PC-9 (cell line): Measurements from ENCODE around the gene PAK2. TPM values are rescaled to one million over a fixed set of nuclear protein-coding genes. Genes with fewer than 3 reads are reported as not detected.
"Not testable (repeated sequence)": the region's sequence is repeated elsewhere in the genome, so short reads cannot be mapped to it uniquely, and the experiment has no call there.

ENCODE experiments used
- BruUV-seq: library from RNA; stranded (reverse); fragments of 400-500 nt; replicated peaks from 2 replicates; lab custom pipeline; 2021; lab: Mats Ljungman, UMichigan
- CTCF ChIA-PET: fragments of 300-600 bp; sonication (Branson Sonifier 250); formaldehyde crosslinking; loops from one replicate; lab custom pipeline; 2022; ENCODE audit warnings: antibody characterized with exemption; lab: Charles Lee
- POLR2A ChIA-PET: fragments of 300-600 bp; sonication (Branson Sonifier 250); formaldehyde crosslinking; loops from one replicate; lab custom pipeline; 2022; ENCODE audit warnings: antibody characterized with exemption; ENCODE audit not compliant: unreplicated experiment; lab: Charles Lee
- DNase-seq, 2 experiments: peaks; one replicate each; pipeline versions ENCODE4 v3.0.0 to v3.0.0-alpha.2; 2015 to 2022; ENCODE audit warnings: mixed read lengths in 1 of 2
- H2AFZ ChIP-seq: fragments of 200-600 bp; sonication (generic); 2 replicates; pipeline ENCODE4 v1.8.1; 2017; ENCODE audit warnings: antibody characterized with exemption
- H3F3A ChIP-seq: fragments of 200-600 bp; sonication (generic); 2 replicates; pipeline ENCODE4 v1.8.1; 2017; ENCODE audit warnings: antibody characterized with exemption, mild to moderate bottlenecking, low read depth; ENCODE audit not compliant: insufficient read depth
- H3K27ac ChIP-seq: fragments of 200-600 bp; sonication (generic); 2 replicates; pipeline ENCODE4 v1.6.1; 2016; ENCODE audit warnings: mixed run types
- H3K27me3 ChIP-seq: fragments of 200-600 bp; sonication (generic); 2 replicates; pipeline ENCODE4 v1.6.1; 2016; ENCODE audit warnings: low read depth, mixed run types; ENCODE audit not compliant: insufficient read depth
- H3K36me3 ChIP-seq: fragments of 200-600 bp; sonication (generic); 2 replicates; pipeline ENCODE4 v1.6.1; 2016; ENCODE audit warnings: low read depth, mixed run types
- H3K4me1 ChIP-seq: fragments of 200-600 bp; sonication (generic); replicated peaks from 2 replicates; pipeline ENCODE4 v1.6.1; 2016; ENCODE audit warnings: mixed run types; ENCODE audit not compliant: insufficient read depth
- H3K4me2 ChIP-seq: fragments of 200-600 bp; sonication (generic); 2 replicates; pipeline ENCODE4 v1.6.1; 2017; ENCODE audit warnings: mixed run types
- H3K4me3 ChIP-seq: fragments of 200-600 bp; sonication (generic); 2 replicates; pipeline ENCODE4 v1.6.1; 2016; ENCODE audit warnings: mixed run types
- H3K79me2 ChIP-seq: fragments of 200-600 bp; sonication (generic); 2 replicates; pipeline ENCODE4 v1.6.1; 2017; ENCODE audit warnings: low read depth, mixed run types
- H3K9me2 ChIP-seq: fragments of 200-600 bp; sonication (generic); 2 replicates; pipeline ENCODE4 v1.8.1; 2017; ENCODE audit warnings: mild to moderate bottlenecking; ENCODE audit not compliant: insufficient read depth
- H3K9me3 ChIP-seq: fragments of 200-600 bp; sonication (generic); 2 replicates; pipeline ENCODE4 v1.8.1; 2016; ENCODE audit warnings: low read depth; ENCODE audit not compliant: insufficient read depth
- H4K20me1 ChIP-seq: fragments of 200-600 bp; sonication (generic); 2 replicates; pipeline ENCODE4 v1.8.1; 2017; ENCODE audit not compliant: insufficient read depth
- EZH2 ChIP-seq: fragments of 200-600 bp; sonication (generic); IDR thresholded peaks from 2 replicates; pipeline ENCODE4 v1.8.0; 2017; ENCODE audit warnings: antibody characterized with exemption, low read depth
- intact Hi-C: fragments of 100-400 bp; cut with micrococcal nuclease; formaldehyde crosslinking; loops from one replicate; pipeline ENCODE4 v1.10.0; 2022; ENCODE audit not compliant: unreplicated experiment
- total RNA-seq: library from RNA; stranded (reverse); gene quantifications from 2 replicates; pipeline ENCODE4 v1.2.3, GENCODE V29; 2021
- TF ChIP-seq, protein P1 (sequence below): fragments of 200-600 bp; sonication (generic); conservative IDR thresholded peaks from 2 replicates; pipeline ENCODE4 v1.6.1; 2017; ENCODE audit warnings: mixed run types, antibody characterized with exemption, mild to moderate bottlenecking, moderate library complexity

The PAK2 gene
- total RNA-seq, 1 experiment from 2014 or later = 78.6 TPM

DNA sequence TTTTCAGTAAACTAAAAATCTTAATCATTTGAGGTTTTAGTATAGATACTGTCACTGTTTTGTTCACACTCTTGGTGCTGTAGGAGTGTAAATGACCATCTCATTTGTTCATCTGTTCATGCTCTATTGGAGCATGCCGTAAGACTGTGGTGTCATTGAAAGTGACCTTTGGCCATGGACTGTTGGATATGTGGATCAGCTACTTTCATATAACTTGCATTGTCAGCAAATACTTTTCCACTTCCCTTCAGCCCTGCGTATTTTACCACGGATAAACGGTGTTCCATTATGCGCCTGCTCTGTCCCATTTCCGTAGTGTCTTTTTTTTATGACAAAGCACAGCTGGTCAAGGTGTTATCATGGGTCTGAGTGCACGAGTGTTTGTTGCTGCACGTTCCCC lies 95.4 kb downstream of the PAK2 start:
- Histone ChIP-seq H3K79me2 (no peaks in the 10 kb centered on the region), H3K36me3 (peaks cover 7% of the 10 kb centered on the region; the same call in 1 of the 2 replicates), H2AFZ (no peak overlapping the region), H3K4me3 (no peak overlapping the region), H3F3A (peaks cover 8% of the 10 kb centered on the region), H3K9me3 (no peaks in the 10 kb centered on the region), H3K4me1 (no peaks in the 10 kb centered on the region), H3K9me2 (no peaks in the 10 kb centered on the region), H3K4me2 (no peak overlapping the region), H4K20me1 (no peaks in the 10 kb centered on the region), H3K27me3 (no peaks in the 10 kb centered on the region), H3K27ac (no peak overlapping the region)
- BruUV-seq = no TSS peak
- ChIA-PET CTCF (interaction anchor here (0.7 kb wide), 1 partner anchor 95 kb away, joined by 7 read pairs; no protein-coding TSS in a partner anchor), POLR2A (no interaction called here)
- intact Hi-C loops = loop anchor here (10.0 kb wide), 1 partner anchor 110 kb away; the partner anchor contains the start of gene NCBP2
- no peak for DNase-seq
- TF ChIP-seq, protein P1, sequence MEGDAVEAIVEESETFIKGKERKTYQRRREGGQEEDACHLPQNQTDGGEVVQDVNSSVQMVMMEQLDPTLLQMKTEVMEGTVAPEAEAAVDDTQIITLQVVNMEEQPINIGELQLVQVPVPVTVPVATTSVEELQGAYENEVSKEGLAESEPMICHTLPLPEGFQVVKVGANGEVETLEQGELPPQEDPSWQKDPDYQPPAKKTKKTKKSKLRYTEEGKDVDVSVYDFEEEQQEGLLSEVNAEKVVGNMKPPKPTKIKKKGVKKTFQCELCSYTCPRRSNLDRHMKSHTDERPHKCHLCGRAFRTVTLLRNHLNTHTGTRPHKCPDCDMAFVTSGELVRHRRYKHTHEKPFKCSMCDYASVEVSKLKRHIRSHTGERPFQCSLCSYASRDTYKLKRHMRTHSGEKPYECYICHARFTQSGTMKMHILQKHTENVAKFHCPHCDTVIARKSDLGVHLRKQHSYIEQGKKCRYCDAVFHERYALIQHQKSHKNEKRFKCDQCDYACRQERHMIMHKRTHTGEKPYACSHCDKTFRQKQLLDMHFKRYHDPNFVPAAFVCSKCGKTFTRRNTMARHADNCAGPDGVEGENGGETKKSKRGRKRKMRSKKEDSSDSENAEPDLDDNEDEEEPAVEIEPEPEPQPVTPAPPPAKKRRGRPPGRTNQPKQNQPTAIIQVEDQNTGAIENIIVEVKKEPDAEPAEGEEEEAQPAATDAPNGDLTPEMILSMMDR = no peak
- TF ChIP-seq EZH2 = no peak

DNA sequence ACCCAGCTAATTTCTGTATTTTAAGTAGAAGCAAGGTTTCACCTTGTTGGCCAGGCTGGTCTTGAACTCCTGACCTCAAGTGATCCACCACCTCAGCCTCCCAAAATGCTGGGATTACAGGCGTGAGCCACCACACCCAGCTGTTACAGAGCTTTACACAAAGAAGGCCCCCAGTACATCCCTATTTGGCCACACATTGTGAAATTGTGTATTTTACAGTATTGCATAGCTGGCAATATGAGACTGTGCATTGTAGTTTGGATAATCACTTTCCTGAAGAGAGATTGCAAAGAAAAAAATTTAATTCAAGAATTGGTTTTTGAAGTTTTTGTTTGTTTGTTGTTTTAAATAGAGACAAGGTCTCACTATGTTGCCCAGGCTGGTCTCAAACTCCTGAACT lies 97.0 kb downstream of the PAK2 start:
- DNase-seq, H3K4me3 ChIP-seq, H3K9me3 ChIP-seq, H3K27me3 ChIP-seq, H3K36me3 ChIP-seq, H3K27ac ChIP-seq, H3K4me1 ChIP-seq, H4K20me1 ChIP-seq, H3K9me2 ChIP-seq, H3K4me2 ChIP-seq, BruUV-seq, H2AFZ ChIP-seq, CTCF ChIA-PET, H3F3A ChIP-seq, H3K79me2 ChIP-seq: not testable (repeated sequence)
- intact Hi-C loops = loop anchor here (10.0 kb wide), 1 partner anchor 108 kb away; the partner anchor contains the start of gene NCBP2
- POLR2A ChIA-PET = interaction anchor here (0.6 kb wide), 1 partner anchor 193 kb away, joined by 4 read pairs; the partner anchor contains the start of gene MELTF

DNA sequence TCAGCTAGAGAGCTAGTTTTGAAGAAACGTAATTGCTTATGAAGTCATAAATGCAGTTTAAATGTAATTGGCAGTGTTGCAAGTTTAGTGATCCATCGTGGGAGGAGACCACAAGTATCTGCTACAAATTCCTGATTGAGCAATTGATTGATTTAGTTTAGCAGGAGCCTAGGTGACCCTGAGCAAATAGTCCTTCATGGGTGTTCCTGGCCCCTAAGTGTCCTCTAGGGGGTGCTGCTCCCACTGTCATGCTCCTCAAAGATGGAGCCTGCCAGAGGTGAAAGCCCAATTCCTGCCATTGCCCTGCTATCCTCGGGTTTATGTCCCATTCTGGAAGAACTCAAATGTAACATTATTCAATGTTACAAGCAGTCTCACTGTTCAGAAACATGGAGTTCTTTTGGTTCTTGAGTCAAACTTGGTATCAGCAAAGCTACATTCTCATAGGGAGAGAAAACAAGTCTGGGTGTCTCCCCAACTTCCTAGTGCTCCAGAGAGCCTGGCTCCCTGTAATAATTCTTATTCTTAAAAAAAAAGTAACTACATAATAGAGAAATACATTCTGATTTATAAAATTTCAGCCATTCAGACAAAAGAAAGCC lies 98.3 kb downstream of the PAK2 start:
- no TSS peak for BruUV-seq
- Histone ChIP-seq H3K9me2 (no peaks in the 10 kb centered on the region), H3F3A (peaks cover 8% of the 10 kb centered on the region), H3K4me2 (no peak overlapping the region), H2AFZ (no peak overlapping the region), H3K9me3 (no peaks in the 10 kb centered on the region), H3K27me3 (no peaks in the 10 kb centered on the region), H3K36me3 (no peaks in the 10 kb centered on the region), H3K4me3 (no peak overlapping the region), H3K79me2 (no peaks in the 10 kb centered on the region), H4K20me1 (no peaks in the 10 kb centered on the region), H3K27ac (no peak overlapping the region), H3K4me1 (no peaks in the 10 kb centered on the region)
- ChIA-PET CTCF (interaction anchor here (0.5 kb wide), 1 partner anchor 1127 kb away, joined by 3 read pairs; no protein-coding TSS in a partner anchor), POLR2A (no interaction called here)
- peak; percentile 50 to 55 for DNase-seq
- intact Hi-C loops = loop anchor here (1.0 to 10.0 kb wide), 2 partner anchors 107 to 133 kb away; partner anchors contain the start of gene NCBP2
- TF ChIP-seq, protein P1 = peak; percentile 82
- TF ChIP-seq EZH2 = no peak

DNA sequence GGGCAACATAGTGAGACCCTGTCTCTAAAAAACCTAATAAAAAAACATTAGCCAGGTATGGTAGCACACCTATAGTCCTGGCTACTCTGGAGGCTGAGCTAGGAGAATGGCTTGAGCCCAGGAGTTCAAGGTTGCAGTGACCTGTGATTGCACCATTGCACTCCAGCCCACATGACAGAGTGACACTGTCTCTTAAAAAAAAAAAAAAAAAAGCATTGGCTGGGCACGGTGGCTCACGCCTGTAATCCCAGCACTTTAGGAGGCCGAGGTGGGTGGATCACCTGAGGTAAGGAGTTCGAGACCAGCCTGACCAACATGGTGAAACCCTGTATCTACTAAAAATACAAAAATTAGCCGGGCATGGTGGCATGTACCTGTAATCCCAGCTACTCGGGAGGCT lies 99.7 kb downstream of the PAK2 start:
- H3K27me3 ChIP-seq, H2AFZ ChIP-seq, H3K27ac ChIP-seq, H3K9me3 ChIP-seq, H3K9me2 ChIP-seq, DNase-seq, H3K4me3 ChIP-seq, BruUV-seq, CTCF ChIA-PET, H3K79me2 ChIP-seq, H4K20me1 ChIP-seq, H3K4me2 ChIP-seq, POLR2A ChIA-PET, H3K36me3 ChIP-seq: not testable (repeated sequence)
- intact Hi-C loops = loop anchor here (10.0 kb wide), 1 partner anchor 105 kb away; the partner anchor contains the start of gene NCBP2
- H3F3A ChIP-seq = peaks cover 19% of the 10 kb centered on the region
- peaks cover 10% of the 10 kb centered on the region for H3K4me1 ChIP-seq
